Activated T-helper 1 cell treated with Interleukin-2 at 50 U/mL for 16 hours (primary cell): ENCODE data around the gene OR52B2.

Source experiments
- DNase-seq: peaks from one replicate; pipeline ENCODE4 v3.0.0-alpha.2; 2020; ENCODE audit warnings: low read depth

OR52B2 gene

GRCh38 chr11:6170226-6170625, at the start of gene OR52B2:
Gene OR52B2, minus strand, starts transcription at chr11:6170326. Its CDS starts 0 bp downstream, at chr11:6170326.
- DNase-seq = no peak

- no peak for DNase-seq
Measured at GRCh38 chr11:6219359-6219758, 49.2 kb upstream of the OR52B2 start.

- no peak for DNase-seq
Measured at GRCh38 chr11:6217722-6218121, 47.6 kb upstream of the OR52B2 start.

GRCh38 chr11:6216501-6216900, 46.4 kb upstream of the OR52B2 start:
- no peak for DNase-seq

GRCh38 chr11:6214530-6214929, 44.4 kb upstream of the OR52B2 start:
- no peak for DNase-seq

GRCh38 chr11:6210274-6210955, 40.3 kb upstream of the OR52B2 start:
- no peak for DNase-seq

- no peak for DNase-seq
Measured at GRCh38 chr11:6209801-6210200, 39.7 kb upstream of the OR52B2 start.

- no peak for DNase-seq
Measured at GRCh38 chr11:6206456-6207180, 36.5 kb upstream of the OR52B2 start.

GRCh38 chr11:6205366-6205765, 35.2 kb upstream of the OR52B2 start, which contains the start of gene C11orf42:
Gene C11orf42, plus strand, starts transcription at chr11:6205557. Its CDS starts 59 bp downstream, at chr11:6205616.
- no peak for DNase-seq

GRCh38 chr11:6204706-6205105, 34.6 kb upstream of the OR52B2 start:
- no peak for DNase-seq

GRCh38 chr11:6203327-6203726, 33.2 kb upstream of the OR52B2 start:
- DNase-seq = no peak

- no peak for DNase-seq
Measured at GRCh38 chr11:6202041-6202440, 31.9 kb upstream of the OR52B2 start.

GRCh38 chr11:6201481-6201880, 31.4 kb upstream of the OR52B2 start:
- DNase-seq = no peak

GRCh38 chr11:6200975-6201374, 30.8 kb upstream of the OR52B2 start:
- no peak for DNase-seq

GRCh38 chr11:6199174-6199810, 29.2 kb upstream of the OR52B2 start, which contains the start of gene OR52W1:
Gene OR52W1, plus strand, starts transcription at chr11:6199224. Its CDS starts 0 bp downstream, at chr11:6199224.
- DNase-seq = no peak

- DNase-seq = no peak
Measured at GRCh38 chr11:6197466-6198200, 27.5 kb upstream of the OR52B2 start.

- DNase-seq = no peak
Measured at GRCh38 chr11:6196396-6196795, 26.3 kb upstream of the OR52B2 start.

- DNase-seq = no peak
Measured at GRCh38 chr11:6194065-6194581, 24.0 kb upstream of the OR52B2 start.

GRCh38 chr11:6191742-6192141, 21.6 kb upstream of the OR52B2 start:
- no peak for DNase-seq

- DNase-seq = no peak
Measured at GRCh38 chr11:6175440-6175839, 5.3 kb upstream of the OR52B2 start.

- no peak for DNase-seq
Measured at GRCh38 chr11:6156628-6157359, 13.3 kb downstream of the OR52B2 start.
